NCI-H774 (cell line): ENCODE results near the gene NXPH4.

ENCODE experiments used
- DNase-seq: peaks from one replicate; lab custom pipeline; 2025; lab: John Stamatoyannopoulos, UW

The NXPH4 gene

GRCh38 chr12:57203791-57204190 is 12.8 kb upstream of the NXPH4 start:
- DNase-seq = no peak

- DNase-seq = no peak
Measured at GRCh38 chr12:57204454-57204853, 12.1 kb upstream of the NXPH4 start.

GRCh38 chr12:57205186-57205585 is 11.4 kb upstream of the NXPH4 start:
- no peak for DNase-seq

- DNase-seq = no peak
Measured at GRCh38 chr12:57205931-57206330, 10.7 kb upstream of the NXPH4 start.

- no peak for DNase-seq
Measured at GRCh38 chr12:57207731-57208630, 8.6 kb upstream of the NXPH4 start.

- no peak for DNase-seq
Measured at GRCh38 chr12:57208631-57209282, 7.8 kb upstream of the NXPH4 start.

GRCh38 chr12:57209916-57210315 is 6.7 kb upstream of the NXPH4 start:
- no peak for DNase-seq

GRCh38 chr12:57210461-57210860 is 6.1 kb upstream of the NXPH4 start:
- DNase-seq = no peak

- DNase-seq = no peak
Measured at GRCh38 chr12:57210926-57211692, 5.5 kb upstream of the NXPH4 start.

GRCh38 chr12:57211791-57212700 is 4.5 kb upstream of the NXPH4 start:
- DNase-seq = no peak

GRCh38 chr12:57212701-57213057 is 3.9 kb upstream of the NXPH4 start:
- no peak for DNase-seq

- DNase-seq = peak; percentile 87
Measured at GRCh38 chr12:57213058-57213715, 3.4 kb upstream of the NXPH4 start.

GRCh38 chr12:57213763-57214397 is 2.7 kb upstream of the NXPH4 start:
- no peak for DNase-seq

- DNase-seq = peak; percentile 61
Measured at GRCh38 chr12:57214398-57214781, 2.2 kb upstream of the NXPH4 start.

GRCh38 chr12:57215065-57215464 is 1.5 kb upstream of the NXPH4 start:
- DNase-seq = no peak

- no peak for DNase-seq
Measured at GRCh38 chr12:57215668-57216013, 953 bp upstream of the NXPH4 start.

- no peak for DNase-seq
Measured at GRCh38 chr12:57216921-57217879, 606 bp downstream of the NXPH4 start.

GRCh38 chr12:57218030-57218853 is 1.6 kb downstream of the NXPH4 start:
- DNase-seq = no peak
